Left ventricle myocardium superior (tissue), 1 donor: ENCODE data around the gene MYBPH. TPM values are rescaled to one million over a fixed set of nuclear protein-coding genes. Genes with fewer than 3 reads are reported as not detected.
A peak's percentile ranks its signal among the peaks of the same experiment; 100 is the strongest.

Source experiments
- ATAC-seq: fragments of 200-7000 bp; cut with Tn5 transposase; one replicate; pipeline ENCODE4 v1.9.1; 2020; ENCODE audit warnings: mild to moderate bottlenecking, moderate library complexity
- DNase-seq: peaks from one replicate; pipeline ENCODE4 v3.0.0-alpha.2; 2020
- intact Hi-C: fragments of 100-400 bp; cut with micrococcal nuclease; formaldehyde crosslinking; loops from one replicate; pipeline ENCODE4 v1.11.0; 2022
- long read RNA-seq: library from polyadenylated mRNA; unstranded; transcript quantifications from one replicate; pipeline ENCODE4 v2.0.0, GENCODE V29; 2021
- total RNA-seq: library from RNA; stranded (reverse); fragmentation: NEBNext Ultra II Directional; extraction: Animal tissue kit (Norgen Biotek cat#: 25700); gene quantifications from one replicate; pipeline ENCODE4 v1.2.1, GENCODE V29; 2021
- donor health status: DM: no; HTN: yes; CAD: no; lungs with severe emphysema.

MYBPH gene
- not detected for total RNA-seq
- long read RNA-seq = 0 reads

GRCh38 chr1:203175237-203175826 is at the start of gene MYBPH:
Gene MYBPH (minus strand): TSS chr1:203175826. CDS start chr1:203175755, 71 bp downstream.
- intact Hi-C loops = no loop called here
- ATAC-seq = no peak
- no peak for DNase-seq

GRCh38 chr1:203225071-203225470 is 49.4 kb upstream of the MYBPH start:
- DNase-seq (no peak), ATAC-seq (no peak)
- intact Hi-C loops = no loop called here

GRCh38 chr1:203223012-203223775 is 47.6 kb upstream of the MYBPH start:
- no peak for ATAC-seq
- intact Hi-C loops = no loop called here
- no peak for DNase-seq

GRCh38 chr1:203219934-203220333 is 44.3 kb upstream of the MYBPH start:
- DNase-seq (no peak), ATAC-seq (no peak)
- intact Hi-C loops = loop anchor here (5.0 kb wide), 1 partner anchor 183 kb away; no protein-coding TSS in a partner anchor

- intact Hi-C loops = loop anchor here (5.0 kb wide), 1 partner anchor 182 kb away; no protein-coding TSS in a partner anchor
- ATAC-seq (no peak), DNase-seq (no peak)
Measured at GRCh38 chr1:203219171-203219570, 43.5 kb upstream of the MYBPH start.

GRCh38 chr1:203217668-203218067 is 42.0 kb upstream of the MYBPH start:
- DNase-seq = no peak
- intact Hi-C loops = loop anchor here (5.0 kb wide), 1 partner anchor 180 kb away; no protein-coding TSS in a partner anchor
- no peak for ATAC-seq

GRCh38 chr1:203217139-203217655 is 41.6 kb upstream of the MYBPH start:
- intact Hi-C loops = loop anchor here (5.0 kb wide), 1 partner anchor 180 kb away; no protein-coding TSS in a partner anchor
- ATAC-seq (no peak), DNase-seq (no peak)

- ATAC-seq (peak; percentile 86), DNase-seq (no peak)
- intact Hi-C loops = loop anchor here (5.0 kb wide), 1 partner anchor 179 kb away; no protein-coding TSS in a partner anchor
Measured at GRCh38 chr1:203216274-203217138, 40.9 kb upstream of the MYBPH start.

GRCh38 chr1:203215573-203215972 is 39.9 kb upstream of the MYBPH start:
- DNase-seq (no peak), ATAC-seq (no peak)
- intact Hi-C loops = loop anchor here (5.0 kb wide), 1 partner anchor 178 kb away; no protein-coding TSS in a partner anchor

- DNase-seq (no peak), ATAC-seq (no peak)
- intact Hi-C loops = loop anchor here (5.0 kb wide), 2 partner anchors 98 to 178 kb away; no protein-coding TSS in a partner anchor
Measured at GRCh38 chr1:203214871-203215270, 39.2 kb upstream of the MYBPH start.

GRCh38 chr1:203213126-203213525 is 37.5 kb upstream of the MYBPH start:
- intact Hi-C loops = loop anchor here (5.0 kb wide), 1 partner anchor 96 kb away; no protein-coding TSS in a partner anchor
- no peak for DNase-seq
- ATAC-seq = no peak

GRCh38 chr1:203211812-203212211 is 36.2 kb upstream of the MYBPH start:
- ATAC-seq (no peak), DNase-seq (no peak)
- intact Hi-C loops = loop anchor here (5.0 kb wide), 1 partner anchor 95 kb away; no protein-coding TSS in a partner anchor

- intact Hi-C loops = loop anchor here (5.0 kb wide), 1 partner anchor 94 kb away; no protein-coding TSS in a partner anchor
- DNase-seq (no peak), ATAC-seq (no peak)
Measured at GRCh38 chr1:203210988-203211387, 35.4 kb upstream of the MYBPH start.

GRCh38 chr1:203210350-203210749 is 34.7 kb upstream of the MYBPH start:
- DNase-seq (no peak), ATAC-seq (no peak)
- intact Hi-C loops = loop anchor here (5.0 kb wide), 1 partner anchor 93 kb away; no protein-coding TSS in a partner anchor

GRCh38 chr1:203208181-203208580 is 32.6 kb upstream of the MYBPH start:
- no peak for ATAC-seq
- intact Hi-C loops = no loop called here

GRCh38 chr1:203207751-203208150 is 32.1 kb upstream of the MYBPH start:
- intact Hi-C loops = no loop called here

More at GRCh38 chr1:203208181-203208580, 32.6 kb upstream of the MYBPH start:
- no peak for DNase-seq

GRCh38 chr1:203206129-203206687 is 30.6 kb upstream of the MYBPH start:
- ATAC-seq (no peak), DNase-seq (no peak)
- intact Hi-C loops = no loop called here

More at GRCh38 chr1:203207751-203208150, 32.1 kb upstream of the MYBPH start:
- no peak for ATAC-seq
- no peak for DNase-seq

GRCh38 chr1:203204756-203205155 is 29.1 kb upstream of the MYBPH start:
- ATAC-seq (no peak), DNase-seq (no peak)
- intact Hi-C loops = no loop called here
